ENCODE measurements around the gene MTARC1. TPM values are rescaled to one million over a fixed set of nuclear protein-coding genes. Genes with fewer than 3 reads are reported as not detected.
A peak's percentile ranks its signal among the peaks of the same experiment; 100 is the strongest.

MTARC1 gene
- total RNA-seq, 1 experiment from 2014 or later = 0.74 TPM

DNA sequence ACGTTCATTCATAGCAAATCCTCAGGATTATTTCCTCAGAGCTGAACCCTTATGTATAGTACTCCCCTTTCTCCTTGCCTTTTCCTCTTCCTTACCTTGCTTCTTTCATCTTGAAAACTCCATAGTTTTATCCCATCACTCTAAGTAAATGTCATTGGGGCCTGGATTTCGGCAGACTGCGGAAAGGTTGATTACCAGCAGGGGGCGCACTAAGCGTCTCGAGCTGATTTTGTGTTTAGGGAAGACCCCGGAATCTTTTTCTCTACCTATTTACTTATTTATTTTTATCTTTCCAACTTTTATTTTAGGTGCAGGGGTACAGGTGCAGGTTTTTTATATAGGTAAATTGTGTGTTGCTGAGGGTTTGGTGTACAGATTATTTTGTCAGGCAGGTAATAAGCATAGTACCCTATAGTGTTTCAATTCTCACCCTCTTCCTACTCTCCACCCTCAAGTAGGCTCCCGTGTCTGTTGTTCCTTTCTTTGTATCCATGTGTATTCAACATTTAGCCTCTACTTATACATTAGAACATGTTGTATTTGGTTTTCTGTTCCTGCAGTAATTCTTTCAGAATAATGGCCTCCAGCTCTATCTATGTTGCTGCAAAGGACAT is 11.4 kb upstream of the MTARC1 start:
- no peaks in the 10 kb centered on the region for H3K36me3 ChIP-seq (ENCODE audit: control insufficient read depth, insufficient read depth, low read length)
- ChIA-PET CTCF (interaction anchor here (0.6 to 0.7 kb wide), 2 partner anchors 50 to 499 kb away, joined by 3 to 6 read pairs; no protein-coding TSS in a partner anchor), POLR2A (no interaction called here)
- DNase-seq (ENCODE audit: low read depth, low spot score) (no peak), ATAC-seq (no peak)
- H3K9me3 ChIP-seq (ENCODE audit: control insufficient read depth, insufficient read depth, low read depth, low read length) = no peaks in the 10 kb centered on the region
- H3K27ac ChIP-seq (ENCODE audit: low read length) = no peak overlapping the region
- no peaks in the 10 kb centered on the region for H3K4me1 ChIP-seq (ENCODE audit: control insufficient read depth, insufficient read depth, low read length)
- TF ChIP-seq, protein P1, sequence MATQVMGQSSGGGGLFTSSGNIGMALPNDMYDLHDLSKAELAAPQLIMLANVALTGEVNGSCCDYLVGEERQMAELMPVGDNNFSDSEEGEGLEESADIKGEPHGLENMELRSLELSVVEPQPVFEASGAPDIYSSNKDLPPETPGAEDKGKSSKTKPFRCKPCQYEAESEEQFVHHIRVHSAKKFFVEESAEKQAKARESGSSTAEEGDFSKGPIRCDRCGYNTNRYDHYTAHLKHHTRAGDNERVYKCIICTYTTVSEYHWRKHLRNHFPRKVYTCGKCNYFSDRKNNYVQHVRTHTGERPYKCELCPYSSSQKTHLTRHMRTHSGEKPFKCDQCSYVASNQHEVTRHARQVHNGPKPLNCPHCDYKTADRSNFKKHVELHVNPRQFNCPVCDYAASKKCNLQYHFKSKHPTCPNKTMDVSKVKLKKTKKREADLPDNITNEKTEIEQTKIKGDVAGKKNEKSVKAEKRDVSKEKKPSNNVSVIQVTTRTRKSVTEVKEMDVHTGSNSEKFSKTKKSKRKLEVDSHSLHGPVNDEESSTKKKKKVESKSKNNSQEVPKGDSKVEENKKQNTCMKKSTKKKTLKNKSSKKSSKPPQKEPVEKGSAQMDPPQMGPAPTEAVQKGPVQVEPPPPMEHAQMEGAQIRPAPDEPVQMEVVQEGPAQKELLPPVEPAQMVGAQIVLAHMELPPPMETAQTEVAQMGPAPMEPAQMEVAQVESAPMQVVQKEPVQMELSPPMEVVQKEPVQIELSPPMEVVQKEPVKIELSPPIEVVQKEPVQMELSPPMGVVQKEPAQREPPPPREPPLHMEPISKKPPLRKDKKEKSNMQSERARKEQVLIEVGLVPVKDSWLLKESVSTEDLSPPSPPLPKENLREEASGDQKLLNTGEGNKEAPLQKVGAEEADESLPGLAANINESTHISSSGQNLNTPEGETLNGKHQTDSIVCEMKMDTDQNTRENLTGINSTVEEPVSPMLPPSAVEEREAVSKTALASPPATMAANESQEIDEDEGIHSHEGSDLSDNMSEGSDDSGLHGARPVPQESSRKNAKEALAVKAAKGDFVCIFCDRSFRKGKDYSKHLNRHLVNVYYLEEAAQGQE (IDR thresholded peaks at IDR 0.05; ENCODE audit: insufficient read depth in 1 of 2, low read depth in 2 of 2, low read length in 1 of 2) = no peak
- TF ChIP-seq CTCF (IDR thresholded peaks at IDR 0.05) = peak; percentile 97
- no peak overlapping the region for H3K4me3 ChIP-seq (ENCODE audit: low read depth in 2 of 2, low read length in 2 of 2)
- intact Hi-C loops (cut with micrococcal nuclease; ENCODE audit: unreplicated experiment) (loop anchor here (5.0 to 10.0 kb wide), 2 partner anchors 251 to 478 kb away; partner anchors contain the start of gene MARK1), in situ Hi-C loops (cut with HindIII; ENCODE audit: low pct_unique_long_range_greater_than_20kb, low sequenced_read_pairs) (no loop called here)
- no TSS peak for BruUV-seq (replicated peaks)
- no peaks in the 10 kb centered on the region for H3K27me3 ChIP-seq (ENCODE audit: control insufficient read depth, insufficient read depth, low read length)

- Histone ChIP-seq H3K4me3 (ENCODE audit: low read depth in 2 of 2, low read length in 2 of 2) (no peak overlapping the region), H3K27ac (ENCODE audit: low read length) (no peak overlapping the region), H3K4me1 (ENCODE audit: control insufficient read depth, insufficient read depth, low read length) (no peaks in the 10 kb centered on the region), H3K27me3 (ENCODE audit: control insufficient read depth, insufficient read depth, low read length) (no peaks in the 10 kb centered on the region), H3K36me3 (ENCODE audit: control insufficient read depth, insufficient read depth, low read length) (no peaks in the 10 kb centered on the region), H3K9me3 (ENCODE audit: control insufficient read depth, insufficient read depth, low read depth, low read length) (no peaks in the 10 kb centered on the region)
- DNase-seq (ENCODE audit: low read depth, low spot score) = no peak
- ChIA-PET CTCF (interaction anchor here (0.6 to 1.2 kb wide), 2 partner anchors 555 to 557 kb away, joined by 3 read pairs; no protein-coding TSS in a partner anchor), POLR2A (no interaction called here)
- TF ChIP-seq, protein P1 (IDR thresholded peaks at IDR 0.05; ENCODE audit: insufficient read depth in 1 of 2, low read depth in 2 of 2, low read length in 1 of 2) = no peak
- no peak for TF ChIP-seq CTCF (IDR thresholded peaks at IDR 0.05)
- TF ChIP-seq POLR2AphosphoS5 (IDR thresholded peaks at IDR 0.05; ENCODE audit: low read depth, low read length) = no peak
- no peak for TF ChIP-seq SIN3A (IDR thresholded peaks at IDR 0.05; ENCODE audit: borderline replicate concordance, insufficient read depth, low read depth, low read length)
- TF ChIP-seq TCF7L2 (IDR thresholded peaks at IDR 0.05; ENCODE audit: low read depth, low read length) = no peak
- ATAC-seq = no peak
- intact Hi-C loops (cut with micrococcal nuclease; ENCODE audit: unreplicated experiment) = loop anchor here (1.0 to 10.0 kb wide), 4 partner anchors 95 to 495 kb away; partner anchors contain the start of gene MARK1
- BruUV-seq (replicated peaks) = no TSS peak
- in situ Hi-C loops (cut with HindIII; ENCODE audit: low pct_unique_long_range_greater_than_20kb, low sequenced_read_pairs) = no loop called here
These were observed 10.5 kb upstream of the MTARC1 start for GRCh38 chr1:220776254-220776653.

All from Panc1 (cell line).